Progenitor cell of endocrine pancreas (in vitro differentiated cells): ENCODE data around the gene PHAF1. TPM values are rescaled to one million over a fixed set of nuclear protein-coding genes. Genes with fewer than 3 reads are reported as not detected.

Source experiments
- DNase-seq: peaks from one replicate; pipeline ENCODE4 v3.0.0; 2021; ENCODE audit warnings: low spot score; ENCODE audit not compliant: unreplicated experiment
- H3K27ac Mint-ChIP-seq: 2 replicates; pipeline ENCODE4 v1.8.0; 2021; ENCODE audit warnings: mild to moderate bottlenecking, moderate library complexity, mixed read lengths
- H3K27me3 Mint-ChIP-seq: 2 replicates; pipeline ENCODE4 v1.8.0; 2021; ENCODE audit warnings: mixed read lengths
- H3K36me3 Mint-ChIP-seq: 2 replicates; pipeline ENCODE4 v1.8.0; 2022; ENCODE audit warnings: mixed read lengths; ENCODE audit not compliant: insufficient read depth
- H3K4me1 Mint-ChIP-seq: 2 replicates; pipeline ENCODE4 v1.8.0; 2021; ENCODE audit warnings: low read depth, mixed read lengths
- H3K4me3 Mint-ChIP-seq: 2 replicates; pipeline ENCODE4 v1.8.0; 2021; ENCODE audit warnings: low read depth, mild to moderate bottlenecking, moderate library complexity, mixed read lengths
- H3K9me3 Mint-ChIP-seq: 2 replicates; pipeline ENCODE4 v1.8.0; 2021; ENCODE audit warnings: low read depth, mixed read lengths
- total RNA-seq: library from RNA; stranded (reverse); gene quantifications from 2 replicates; pipeline ENCODE4 v1.2.1, GENCODE V29; 2021
- TF ChIP-seq, protein P1 (sequence below): fragments of 200-600 bp; sonication (generic); IDR thresholded peaks from one replicate; pipeline ENCODE4 v1.5.0; 2021; ENCODE audit warnings: antibody characterized with exemption, mild to moderate bottlenecking; ENCODE audit not compliant: unreplicated experiment

Gene PHAF1
- total RNA-seq, 1 donor from 2014 or later = 21.0 TPM

GRCh38 chr16:67191411-67191994, 81.8 kb downstream of the PHAF1 start:
- peaks cover 10% of the 10 kb centered on the region for H3K36me3 Mint-ChIP-seq
- DNase-seq = no peak
- H3K4me1 Mint-ChIP-seq = peaks cover 15% of the 10 kb centered on the region
- no peaks in the 10 kb centered on the region for H3K9me3 Mint-ChIP-seq
- TF ChIP-seq, protein P1, sequence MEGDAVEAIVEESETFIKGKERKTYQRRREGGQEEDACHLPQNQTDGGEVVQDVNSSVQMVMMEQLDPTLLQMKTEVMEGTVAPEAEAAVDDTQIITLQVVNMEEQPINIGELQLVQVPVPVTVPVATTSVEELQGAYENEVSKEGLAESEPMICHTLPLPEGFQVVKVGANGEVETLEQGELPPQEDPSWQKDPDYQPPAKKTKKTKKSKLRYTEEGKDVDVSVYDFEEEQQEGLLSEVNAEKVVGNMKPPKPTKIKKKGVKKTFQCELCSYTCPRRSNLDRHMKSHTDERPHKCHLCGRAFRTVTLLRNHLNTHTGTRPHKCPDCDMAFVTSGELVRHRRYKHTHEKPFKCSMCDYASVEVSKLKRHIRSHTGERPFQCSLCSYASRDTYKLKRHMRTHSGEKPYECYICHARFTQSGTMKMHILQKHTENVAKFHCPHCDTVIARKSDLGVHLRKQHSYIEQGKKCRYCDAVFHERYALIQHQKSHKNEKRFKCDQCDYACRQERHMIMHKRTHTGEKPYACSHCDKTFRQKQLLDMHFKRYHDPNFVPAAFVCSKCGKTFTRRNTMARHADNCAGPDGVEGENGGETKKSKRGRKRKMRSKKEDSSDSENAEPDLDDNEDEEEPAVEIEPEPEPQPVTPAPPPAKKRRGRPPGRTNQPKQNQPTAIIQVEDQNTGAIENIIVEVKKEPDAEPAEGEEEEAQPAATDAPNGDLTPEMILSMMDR = no peak
- H3K4me3 Mint-ChIP-seq = peak overlapping the region; percentile 80
- H3K27me3 Mint-ChIP-seq = no peaks in the 10 kb centered on the region
- H3K27ac Mint-ChIP-seq = no peak overlapping the region

DNA sequence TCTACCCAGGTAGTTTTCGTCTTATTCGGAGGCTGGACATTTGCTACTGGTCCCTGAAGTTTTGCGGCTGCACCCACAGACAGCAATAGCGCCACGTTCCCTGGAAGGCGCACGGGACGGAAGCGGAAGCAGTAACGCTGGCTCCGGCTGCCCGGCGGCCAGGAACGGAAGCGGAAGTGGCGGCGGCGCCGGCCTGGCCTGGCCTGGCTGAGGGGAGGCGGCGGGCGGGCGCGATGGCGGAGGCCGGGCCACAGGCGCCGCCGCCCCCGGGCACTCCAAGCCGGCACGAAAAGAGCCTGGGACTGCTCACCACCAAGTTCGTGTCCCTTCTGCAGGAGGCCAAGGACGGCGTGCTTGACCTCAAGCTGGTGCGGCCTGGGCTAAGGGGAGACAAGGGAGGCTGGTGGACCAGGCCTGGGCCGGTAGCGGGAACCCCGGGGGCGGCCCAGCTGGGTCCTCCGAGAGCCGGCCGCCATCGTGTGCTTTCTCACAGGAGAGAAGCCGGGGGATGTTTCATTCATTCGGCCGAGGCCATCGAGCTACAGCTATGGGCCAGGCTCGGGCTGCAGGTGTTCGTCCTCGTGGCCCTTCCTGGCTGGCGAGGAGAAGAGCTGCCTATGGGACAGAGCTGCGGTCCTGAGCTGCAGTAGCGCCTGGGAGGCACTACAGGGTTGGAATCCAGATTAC, 82.4 kb downstream of the PHAF1 start, which contains the start of gene E2F4:
Gene E2F4, plus strand, starts transcription at position 161 of the 687 bp plus-strand sequence. Its CDS starts 73 bp downstream, at position 234.
- peak within 1 kb of the TSS; percentile 71 for H3K27ac Mint-ChIP-seq
- TF ChIP-seq, protein P1 = no peak
- DNase-seq = peak; percentile 75
- H3K36me3 Mint-ChIP-seq = peaks cover 16% of the 10 kb centered on the region
- peaks cover 15% of the 10 kb centered on the region for H3K4me1 Mint-ChIP-seq
- no peaks in the 10 kb centered on the region for H3K9me3 Mint-ChIP-seq
- no peaks in the 10 kb centered on the region for H3K27me3 Mint-ChIP-seq
- peak within 1 kb of the TSS; percentile 80 for H3K4me3 Mint-ChIP-seq

DNA sequence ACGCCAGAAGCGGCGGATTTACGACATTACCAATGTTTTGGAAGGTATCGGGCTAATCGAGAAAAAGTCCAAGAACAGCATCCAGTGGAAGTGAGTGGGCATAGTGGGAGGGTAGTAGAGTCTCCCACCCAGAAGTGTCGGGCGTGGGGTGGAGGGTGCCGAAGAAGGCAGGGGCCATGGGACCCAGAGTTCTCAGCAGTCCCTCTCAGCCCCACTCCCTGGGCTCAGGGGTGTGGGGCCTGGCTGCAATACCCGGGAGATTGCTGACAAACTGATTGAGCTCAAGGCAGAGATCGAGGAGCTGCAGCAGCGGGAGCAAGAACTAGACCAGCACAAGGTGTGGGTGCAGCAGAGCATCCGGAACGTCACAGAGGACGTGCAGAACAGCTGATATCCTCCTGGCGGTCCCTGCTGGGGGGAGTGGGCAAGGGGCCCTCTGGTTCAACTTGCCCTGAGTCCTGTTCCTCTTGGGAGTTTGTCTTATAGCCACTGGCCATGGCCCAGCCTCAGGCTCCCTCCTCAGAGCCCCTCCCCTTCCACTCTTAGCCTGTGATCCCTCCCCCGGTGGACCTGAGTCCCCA, 83.1 kb downstream of the PHAF1 start:
- peaks cover 16% of the 10 kb centered on the region for H3K36me3 Mint-ChIP-seq
- no peak for DNase-seq
- TF ChIP-seq, protein P1 = no peak
- H3K27ac Mint-ChIP-seq = peak overlapping the region; percentile 71
- H3K4me1 Mint-ChIP-seq = peaks cover 15% of the 10 kb centered on the region
- H3K4me3 Mint-ChIP-seq = peak overlapping the region; percentile 80
- no peaks in the 10 kb centered on the region for H3K27me3 Mint-ChIP-seq
- no peaks in the 10 kb centered on the region for H3K9me3 Mint-ChIP-seq

GRCh38 chr16:67193536-67193935, 83.8 kb downstream of the PHAF1 start:
- Mint-ChIP-seq H3K4me3 (peak overlapping the region; percentile 80), H3K27ac (peak overlapping the region; percentile 67), H3K9me3 (no peaks in the 10 kb centered on the region), H3K36me3 (peaks cover 17% of the 10 kb centered on the region), H3K27me3 (no peaks in the 10 kb centered on the region), H3K4me1 (peaks cover 15% of the 10 kb centered on the region)
- TF ChIP-seq, protein P1 = no peak
- no peak for DNase-seq

GRCh38 chr16:67194260-67194659, 84.5 kb downstream of the PHAF1 start:
- Mint-ChIP-seq H3K36me3 (peaks cover 17% of the 10 kb centered on the region), H3K4me1 (peaks cover 15% of the 10 kb centered on the region), H3K27ac (no peak overlapping the region), H3K4me3 (peak overlapping the region; percentile 80), H3K9me3 (no peaks in the 10 kb centered on the region), H3K27me3 (no peaks in the 10 kb centered on the region)
- TF ChIP-seq, protein P1 = no peak
- DNase-seq = no peak
